ENCODE results near the gene TBL1X. TPM values are rescaled to one million over a fixed set of nuclear protein-coding genes. Genes with fewer than 3 reads are reported as not detected.

TBL1X gene
- polyA plus RNA-seq, 3 donors, result 12.5 to 19.5 (median 13.8) TPM

DNA sequence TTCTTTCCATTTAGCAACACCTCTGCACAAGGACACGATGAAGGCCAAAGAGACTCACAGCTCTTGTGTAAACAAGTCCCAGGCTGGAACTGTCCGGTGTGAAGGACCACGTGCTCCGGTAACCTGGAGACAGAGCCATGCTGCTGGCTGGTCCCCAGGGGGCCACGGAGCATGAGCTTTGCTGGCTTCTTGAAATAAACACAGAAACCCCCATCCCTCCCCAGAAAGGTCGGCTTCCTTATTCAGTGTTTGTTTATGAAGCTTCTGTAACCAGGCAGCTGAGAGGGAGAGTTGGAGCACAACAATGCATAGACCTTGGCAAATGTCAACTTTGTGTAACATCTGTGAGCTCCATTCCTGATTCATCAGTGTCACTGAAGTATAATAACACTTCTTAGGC lies 191.4 kb downstream of the TBL1X start:
- Mint-ChIP-seq H3K9me3 (peaks cover 0 to 4% (median 0%) of the 10 kb centered on the region in 7 donors), H3K27ac (peak overlapping the region in 1 of 7 donors; percentile 27), H3K4me1 (no peaks in the 10 kb centered on the region), H3K4me3 (no peak overlapping the region), H3K36me3 (peaks cover 53 to 57% of the 10 kb centered on the region in 2 donors), H3K27me3 (ENCODE audit: low read depth in 3 of 3) (peaks cover 0 to 14% (median 0%) of the 10 kb centered on the region in 3 donors)
- Histone ChIP-seq H4K20me1 (ENCODE audit: insufficient read depth, low read length) (peaks cover 40% of the 10 kb centered on the region), H3K36me3 (replicated peaks in 1 of 2; ENCODE audit: control insufficient read depth in 1 of 2, insufficient read depth in 2 of 2, low read length in 2 of 2) (peaks cover 35 to 74% of the 10 kb centered on the region in 2 donors), H3K4me1 (ENCODE audit: control insufficient read depth in 1 of 2, insufficient read depth in 2 of 2, low read length in 2 of 2) (no peaks in the 10 kb centered on the region), H3K27ac (ENCODE audit: low read depth in 1 of 2, low read length in 2 of 2) (no peak overlapping the region), H3K9me3 (replicated peaks in 1 of 2; ENCODE audit: control insufficient read depth in 1 of 2, insufficient read depth in 1 of 2, low read length in 2 of 2) (no peaks in the 10 kb centered on the region), H2AFZ (ENCODE audit: insufficient read depth, low read depth, low read length, poor library complexity, severe bottlenecking) (no peak overlapping the region), H3K4me2 (replicated peaks; ENCODE audit: extremely low read depth, low read length, poor library complexity, severe bottlenecking) (no peak overlapping the region), H3K79me2 (ENCODE audit: insufficient read depth, low read length) (no peaks in the 10 kb centered on the region), H3K27me3 (ENCODE audit: control insufficient read depth in 2 of 2, insufficient read depth in 2 of 2, low read length in 2 of 2) (no peaks in the 10 kb centered on the region), H3K9ac (ENCODE audit: insufficient read depth, low read length, poor library complexity, severe bottlenecking) (no peak overlapping the region), H3K4me3 (replicated peaks in 1 of 3; ENCODE audit: low read depth in 2 of 3, low read length in 3 of 3) (no peak overlapping the region)
- no peak for TF ChIP-seq CTCF (IDR thresholded peaks at IDR 0.05)
- intact Hi-C loops (cut with micrococcal nuclease), result no loop called here
- DNase-seq, result no peak
- 93% methylated on average over 2 of the region's 6 CpGs for WGBS (ENCODE audit: insufficient coverage)

DNA sequence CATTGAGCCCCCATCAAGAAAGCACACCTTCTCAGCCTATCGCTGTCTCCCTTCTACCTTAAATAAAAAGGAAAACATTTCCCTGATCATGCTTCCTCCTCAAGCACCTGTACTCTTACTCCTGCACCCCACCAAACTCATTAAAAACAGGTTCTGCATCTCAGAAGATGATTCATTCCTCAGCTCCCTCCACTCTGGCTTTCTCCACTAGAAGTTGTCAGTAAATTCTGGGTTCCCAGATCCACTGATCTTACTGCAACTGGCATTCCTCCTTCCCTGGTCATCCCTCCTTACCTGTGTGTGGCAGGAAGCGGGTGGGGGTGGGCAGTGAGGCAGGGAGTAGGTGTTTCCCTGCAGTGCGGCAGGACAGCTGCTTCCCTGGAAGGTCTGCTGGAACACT lies 192.0 kb downstream of the TBL1X start:
- H3K27me3 ChIP-seq (ENCODE audit: control insufficient read depth in 2 of 2, insufficient read depth in 2 of 2, low read length in 2 of 2), result no peaks in the 10 kb centered on the region
- intact Hi-C loops (cut with micrococcal nuclease), result no loop called here
- no peaks in the 10 kb centered on the region for H3K9me3 ChIP-seq (replicated peaks in 1 of 2; ENCODE audit: control insufficient read depth in 1 of 2, insufficient read depth in 1 of 2, low read length in 2 of 2)
- H3K4me2 ChIP-seq (replicated peaks; ENCODE audit: extremely low read depth, low read length, poor library complexity, severe bottlenecking), result no peak overlapping the region
- no CpG with 5 or more reads among the region's 3 CpGs for WGBS (ENCODE audit: insufficient coverage)
- H3K36me3 Mint-ChIP-seq, result peaks cover 56 to 57% of the 10 kb centered on the region in 2 donors
- H3K27ac ChIP-seq (ENCODE audit: low read depth in 1 of 2, low read length in 2 of 2), result no peak overlapping the region
- no peak overlapping the region for H2AFZ ChIP-seq (ENCODE audit: insufficient read depth, low read depth, low read length, poor library complexity, severe bottlenecking)
- no peak overlapping the region for H3K9ac ChIP-seq (ENCODE audit: insufficient read depth, low read length, poor library complexity, severe bottlenecking)
- no peak for TF ChIP-seq CTCF (IDR thresholded peaks at IDR 0.05)
- H3K4me3 Mint-ChIP-seq, result no peak overlapping the region
- H3K9me3 Mint-ChIP-seq, result peaks cover 0 to 4% (median 0%) of the 10 kb centered on the region in 7 donors
- no peaks in the 10 kb centered on the region for H3K79me2 ChIP-seq (ENCODE audit: insufficient read depth, low read length)
- H3K27ac Mint-ChIP-seq, result no peak overlapping the region
- H3K4me1 ChIP-seq (ENCODE audit: control insufficient read depth in 1 of 2, insufficient read depth in 2 of 2, low read length in 2 of 2), result no peaks in the 10 kb centered on the region
- H4K20me1 ChIP-seq (ENCODE audit: insufficient read depth, low read length), result peaks cover 34% of the 10 kb centered on the region
- H3K4me1 Mint-ChIP-seq, result no peaks in the 10 kb centered on the region
- DNase-seq, result no peak
- peaks cover 35 to 80% of the 10 kb centered on the region in 2 donors for H3K36me3 ChIP-seq (replicated peaks in 1 of 2; ENCODE audit: control insufficient read depth in 1 of 2, insufficient read depth in 2 of 2, low read length in 2 of 2)
- peaks cover 0 to 14% (median 0%) of the 10 kb centered on the region in 3 donors for H3K27me3 Mint-ChIP-seq (ENCODE audit: low read depth in 3 of 3)
- no peak overlapping the region for H3K4me3 ChIP-seq (replicated peaks in 1 of 3; ENCODE audit: low read depth in 2 of 3, low read length in 3 of 3)
